MM.1S (cell line): ENCODE data around the gene ANTXRL.

Experiments used
- EZH2 ChIP-seq: fragments of 300-600 bp; sonication (generic); optimal IDR thresholded peaks from 2 replicates; pipeline ENCODE3; 2017; ENCODE audit warnings: low read depth, mild to moderate bottlenecking, antibody characterized with exemption, low read length, mixed read lengths
- EZH2phosphoT487 ChIP-seq: fragments of 300-600 bp; sonication (generic); IDR thresholded peaks from 2 replicates; pipeline ENCODE4 v1.6.1; 2018; ENCODE audit warnings: antibody characterized with exemption, low read length
- TF ChIP-seq, protein P1 (sequence below): fragments of 300-600 bp; sonication (generic); IDR thresholded peaks from 2 replicates; pipeline ENCODE4 v1.5.1; 2016; ENCODE audit warnings: antibody characterized with exemption, low read length, mixed read lengths

- TF ChIP-seq, protein P1, sequence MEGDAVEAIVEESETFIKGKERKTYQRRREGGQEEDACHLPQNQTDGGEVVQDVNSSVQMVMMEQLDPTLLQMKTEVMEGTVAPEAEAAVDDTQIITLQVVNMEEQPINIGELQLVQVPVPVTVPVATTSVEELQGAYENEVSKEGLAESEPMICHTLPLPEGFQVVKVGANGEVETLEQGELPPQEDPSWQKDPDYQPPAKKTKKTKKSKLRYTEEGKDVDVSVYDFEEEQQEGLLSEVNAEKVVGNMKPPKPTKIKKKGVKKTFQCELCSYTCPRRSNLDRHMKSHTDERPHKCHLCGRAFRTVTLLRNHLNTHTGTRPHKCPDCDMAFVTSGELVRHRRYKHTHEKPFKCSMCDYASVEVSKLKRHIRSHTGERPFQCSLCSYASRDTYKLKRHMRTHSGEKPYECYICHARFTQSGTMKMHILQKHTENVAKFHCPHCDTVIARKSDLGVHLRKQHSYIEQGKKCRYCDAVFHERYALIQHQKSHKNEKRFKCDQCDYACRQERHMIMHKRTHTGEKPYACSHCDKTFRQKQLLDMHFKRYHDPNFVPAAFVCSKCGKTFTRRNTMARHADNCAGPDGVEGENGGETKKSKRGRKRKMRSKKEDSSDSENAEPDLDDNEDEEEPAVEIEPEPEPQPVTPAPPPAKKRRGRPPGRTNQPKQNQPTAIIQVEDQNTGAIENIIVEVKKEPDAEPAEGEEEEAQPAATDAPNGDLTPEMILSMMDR: no peak
- TF ChIP-seq EZH2phosphoT487: no peak
- TF ChIP-seq EZH2: no peak
These were observed 19.4 kb upstream of the ANTXRL start for GRCh38 chr10:46267132-46267985.
